Measurements from ENCODE around the gene USF2. TPM values are rescaled to one million over a fixed set of nuclear protein-coding genes. Genes with fewer than 3 reads are reported as not detected.

The USF2 gene
- total RNA-seq, 1 experiment from 2014 or later, result 123 TPM

GRCh38 chr19:35314858-35315470 is 46.2 kb downstream of the USF2 start:
- no peak overlapping the region for H3K9ac ChIP-seq (ENCODE audit: extremely low read depth, insufficient read length, low read length)
- no peaks in the 10 kb centered on the region for H3K4me1 Mint-ChIP-seq

More at GRCh38 chr19:35314858-35315470, 46.2 kb downstream of the USF2 start:
- no peak overlapping the region for H3K4me2 ChIP-seq (ENCODE audit: insufficient read depth, insufficient read length, low read length)
- no peak for DNase-seq
- no peak overlapping the region for H3T11ph ChIP-seq (ENCODE audit: low read length)
- no peak overlapping the region for H3K4ac ChIP-seq (ENCODE audit: low read depth, low read length)
- no peaks in the 10 kb centered on the region for H3K36me3 Mint-ChIP-seq (ENCODE audit: insufficient read depth in 1 of 3, low read depth in 3 of 3)
- H3K27ac Mint-ChIP-seq, result no peak overlapping the region
- H2BK120ac ChIP-seq (ENCODE audit: low read depth, low read length, poor library complexity, severe bottlenecking), result no peak overlapping the region
- H2AK5ac ChIP-seq (ENCODE audit: insufficient read length, low read length), result no peak overlapping the region
- H3K79me2 ChIP-seq (ENCODE audit: insufficient read depth, low read length), result no peaks in the 10 kb centered on the region
- H3K4me1 ChIP-seq (ENCODE audit: insufficient read depth, low read length), result no peaks in the 10 kb centered on the region
- H3K4me3 Mint-ChIP-seq, result no peak overlapping the region
- no peak overlapping the region for H3K56ac ChIP-seq (ENCODE audit: insufficient read length, low read depth, low read length)
- no peak for TF ChIP-seq CTCF (conservative IDR thresholded peaks at IDR 0.05)
- H3K23me2 ChIP-seq (ENCODE audit: insufficient read length, low read depth, low read length, poor library complexity, severe bottlenecking), result no peaks in the 10 kb centered on the region
- H3K9me3 ChIP-seq (ENCODE audit: control insufficient read depth, low read depth, low read length), result no peaks in the 10 kb centered on the region
- H3K27me3 Mint-ChIP-seq (ENCODE audit: low read depth), result no peaks in the 10 kb centered on the region; the same call in 1 of the 2 replicates
- no peak overlapping the region for H2BK12ac ChIP-seq (ENCODE audit: insufficient read length, low read depth, low read length)
- H3K9me3 Mint-ChIP-seq, result no peaks in the 10 kb centered on the region
- no peak overlapping the region for H3K27ac ChIP-seq (ENCODE audit: insufficient read length, low read depth, low read length)
- H2BK20ac ChIP-seq (ENCODE audit: low read depth, low read length, poor library complexity, severe bottlenecking), result no peak overlapping the region
- no peak overlapping the region for H2BK5ac ChIP-seq (ENCODE audit: insufficient read length, low read length)
- H4K8ac ChIP-seq (replicated peaks; ENCODE audit: insufficient read length, low read depth, low read length), result no peak overlapping the region
- WGBS (ENCODE audit: extremely low coverage, insufficient read length, low lambda C conversion rate), result no CpG with 5 or more reads among the region's 10 CpGs
- no peak overlapping the region for H2AFZ ChIP-seq (ENCODE audit: low read length)
- H4K20me1 ChIP-seq (ENCODE audit: control insufficient read depth, insufficient read depth, insufficient read length), result no peaks in the 10 kb centered on the region
- no peak overlapping the region for H4K5ac ChIP-seq (ENCODE audit: insufficient read length, low read depth, low read length)
- no peaks in the 10 kb centered on the region for H3K27me3 ChIP-seq (ENCODE audit: insufficient read depth, low read length)
- H3K79me1 ChIP-seq (ENCODE audit: insufficient read depth, low read depth, low read length, poor library complexity, severe bottlenecking), result no peaks in the 10 kb centered on the region
- H3K14ac ChIP-seq (ENCODE audit: insufficient read depth, low read length), result no peak overlapping the region
- H3K18ac ChIP-seq (ENCODE audit: insufficient read length, low read depth, low read length), result no peak overlapping the region
- no peak overlapping the region for H2BK15ac ChIP-seq (ENCODE audit: low read depth, low read length)
- H4K91ac ChIP-seq (ENCODE audit: insufficient read length, low read depth, low read length), result no peak overlapping the region
- no peak overlapping the region for H3K23ac ChIP-seq (ENCODE audit: insufficient read length, low read depth, low read length)
